GDM1 (cell line): ENCODE results near the gene LRCH2.
"Not testable (repeated sequence)": the region's sequence is repeated elsewhere in the genome, so short reads cannot be mapped to it uniquely, and the experiment has no call there.

ENCODE experiments used
- DNase-seq: peaks from one replicate; lab custom pipeline; 2025; lab: John Stamatoyannopoulos, UW

The LRCH2 gene

GRCh38 chrX:115233497-115234455 is at the start of gene LRCH2:
TSS of gene LRCH2 (minus strand) at chrX:115234096. CDS start at chrX:115234041, 55 bp downstream.
- no peak for DNase-seq

GRCh38 chrX:115269051-115269683 is 35.3 kb upstream of the LRCH2 start:
- no peak for DNase-seq

GRCh38 chrX:115268421-115268820 is 34.5 kb upstream of the LRCH2 start:
- DNase-seq: no peak

GRCh38 chrX:115266300-115266699 is 32.4 kb upstream of the LRCH2 start:
- no peak for DNase-seq

GRCh38 chrX:115264009-115264408 is 30.1 kb upstream of the LRCH2 start:
- DNase-seq: no peak

- DNase-seq: no peak
Observed at GRCh38 chrX:115261148-115261547, 27.3 kb upstream of the LRCH2 start.

GRCh38 chrX:115260330-115260729 is 26.4 kb upstream of the LRCH2 start:
- DNase-seq: no peak

GRCh38 chrX:115259238-115259875 is 25.5 kb upstream of the LRCH2 start:
- no peak for DNase-seq

GRCh38 chrX:115257711-115258110 is 23.8 kb upstream of the LRCH2 start:
- DNase-seq: no peak

- no peak for DNase-seq
Observed at GRCh38 chrX:115255003-115255402, 21.1 kb upstream of the LRCH2 start.

GRCh38 chrX:115251458-115252233 is 17.8 kb upstream of the LRCH2 start:
- DNase-seq: no peak

- DNase-seq: no peak
Observed at GRCh38 chrX:115237056-115237455, 3.2 kb upstream of the LRCH2 start.

- no peak for DNase-seq
Observed at GRCh38 chrX:115236560-115236959, 2.7 kb upstream of the LRCH2 start.

GRCh38 chrX:115234461-115234860 is 565 bp upstream of the LRCH2 start:
- no peak for DNase-seq

GRCh38 chrX:115232933-115233496 is 881 bp downstream of the LRCH2 start:
- no peak for DNase-seq

- no peak for DNase-seq
Observed at GRCh38 chrX:115229337-115230003, 4.4 kb downstream of the LRCH2 start.

GRCh38 chrX:115226929-115227328 is 7.0 kb downstream of the LRCH2 start:
- DNase-seq: no peak

- DNase-seq: not testable (repeated sequence)
Observed at GRCh38 chrX:115217346-115217745, 16.6 kb downstream of the LRCH2 start.

GRCh38 chrX:115214605-115215004 is 19.3 kb downstream of the LRCH2 start:
- DNase-seq: no peak

- DNase-seq: no peak
Observed at GRCh38 chrX:115214151-115214550, 19.7 kb downstream of the LRCH2 start.

GRCh38 chrX:115209547-115209946 is 24.3 kb downstream of the LRCH2 start:
- not testable (repeated sequence) for DNase-seq
